BE2C (cell line): Measurements from ENCODE around the gene PTPRN2.

Source experiments
- DNase-seq: peaks from one replicate; pipeline ENCODE4 v3.0.0-alpha.2; 2020
- H3K27me3 ChIP-seq: fragments of 250-450 bp; sonication (Bioruptor Pico); 2 replicates; pipeline ENCODE4 v1.5.1; 2020; ENCODE audit warnings: mild to moderate bottlenecking
- H3K36me3 ChIP-seq: fragments of 250-450 bp; sonication (Bioruptor Pico); 2 replicates; pipeline ENCODE4 v1.5.1; 2020; ENCODE audit warnings: mild to moderate bottlenecking
- H3K4me1 ChIP-seq: fragments of 250-450 bp; sonication (Bioruptor Pico); 2 replicates; pipeline ENCODE4 v1.5.1; 2020
- H3K4me3 ChIP-seq: 2 replicates; pipeline ENCODE4 v1.5.1; 2011; ENCODE audit warnings: low read depth, low read length
- H3K9me3 ChIP-seq: fragments of 250-450 bp; sonication (Bioruptor Pico); 2 replicates; pipeline ENCODE4 v1.5.1; 2020
- CTCF ChIP-seq: IDR thresholded peaks from 2 replicates; pipeline ENCODE4 v1.5.1; 2012; ENCODE audit warnings: mild to moderate bottlenecking, low read depth, low read length

PTPRN2 gene

GRCh38 chr7:158068853-158069252 is 518.8 kb downstream of the PTPRN2 start:
- H3K27me3 ChIP-seq = no peaks in the 10 kb centered on the region
- H3K4me1 ChIP-seq = no peaks in the 10 kb centered on the region
- TF ChIP-seq CTCF = no peak
- H3K36me3 ChIP-seq = no peaks in the 10 kb centered on the region
- no peaks in the 10 kb centered on the region; the same call in 1 of the 2 replicates for H3K9me3 ChIP-seq
- DNase-seq = no peak
- no peak overlapping the region for H3K4me3 ChIP-seq

- TF ChIP-seq CTCF = no peak
- no peaks in the 10 kb centered on the region; the same call in 1 of the 2 replicates for H3K9me3 ChIP-seq
- H3K4me3 ChIP-seq = no peak overlapping the region
- no peaks in the 10 kb centered on the region for H3K4me1 ChIP-seq
- no peaks in the 10 kb centered on the region for H3K27me3 ChIP-seq
- no peaks in the 10 kb centered on the region for H3K36me3 ChIP-seq
- no peak for DNase-seq
Observed at GRCh38 chr7:158067931-158068482, 519.6 kb downstream of the PTPRN2 start.

GRCh38 chr7:158067219-158067930 is 520.2 kb downstream of the PTPRN2 start:
- no peaks in the 10 kb centered on the region; the same call in 1 of the 2 replicates for H3K9me3 ChIP-seq
- DNase-seq = no peak
- no peak overlapping the region for H3K4me3 ChIP-seq
- no peaks in the 10 kb centered on the region for H3K27me3 ChIP-seq
- no peaks in the 10 kb centered on the region for H3K4me1 ChIP-seq
- no peak for TF ChIP-seq CTCF
- H3K36me3 ChIP-seq = no peaks in the 10 kb centered on the region

GRCh38 chr7:158066085-158066484 is 521.5 kb downstream of the PTPRN2 start:
- no peak overlapping the region for H3K4me3 ChIP-seq
- H3K27me3 ChIP-seq = no peaks in the 10 kb centered on the region
- H3K36me3 ChIP-seq = no peaks in the 10 kb centered on the region
- no peak for TF ChIP-seq CTCF
- no peaks in the 10 kb centered on the region for H3K4me1 ChIP-seq
- H3K9me3 ChIP-seq = no peaks in the 10 kb centered on the region; the same call in 1 of the 2 replicates
- no peak for DNase-seq

GRCh38 chr7:158065340-158065739 is 522.3 kb downstream of the PTPRN2 start:
- DNase-seq = no peak
- no peaks in the 10 kb centered on the region; the same call in 1 of the 2 replicates for H3K9me3 ChIP-seq
- H3K36me3 ChIP-seq = no peaks in the 10 kb centered on the region
- no peak overlapping the region for H3K4me3 ChIP-seq
- TF ChIP-seq CTCF = no peak
- H3K4me1 ChIP-seq = no peaks in the 10 kb centered on the region
- no peaks in the 10 kb centered on the region for H3K27me3 ChIP-seq

- no peaks in the 10 kb centered on the region for H3K4me1 ChIP-seq
- TF ChIP-seq CTCF = no peak
- no peaks in the 10 kb centered on the region; the same call in 1 of the 2 replicates for H3K9me3 ChIP-seq
- DNase-seq = no peak
- no peaks in the 10 kb centered on the region for H3K36me3 ChIP-seq
- H3K4me3 ChIP-seq = no peak overlapping the region
- no peaks in the 10 kb centered on the region for H3K27me3 ChIP-seq
Observed at GRCh38 chr7:158064631-158065030, 523.0 kb downstream of the PTPRN2 start.
